IMR-90 (cell line): ENCODE results near the gene ECE2.

Source experiments
- CHD1 ChIP-seq: IDR thresholded peaks from 2 replicates; pipeline ENCODE4 v1.6.1; 2012; ENCODE audit warnings: low read depth, low read length, improper control_type of control experiment
- CTCF ChIP-seq: conservative IDR thresholded peaks from 2 replicates; pipeline ENCODE4 v1.5.1; 2012; ENCODE audit warnings: mild to moderate bottlenecking, low read depth, low read length, improper control_type of control experiment
- ELK1 ChIP-seq: fragments of 150-350 bp; IDR thresholded peaks from 2 replicates; pipeline ENCODE4 v1.6.1; 2016; ENCODE audit warnings: low read depth, mild to moderate bottlenecking, low read length, moderate library complexity, borderline replicate concordance
- RFX5 ChIP-seq: IDR thresholded peaks from 2 replicates; pipeline ENCODE4 v1.8.0; 2012; ENCODE audit warnings: low read depth, mild to moderate bottlenecking, low read length, moderate library complexity

GRCh38 chr3:184300378-184300720 lies 24.5 kb downstream of the ECE2 start:
- TF ChIP-seq CTCF = no peak
- TF ChIP-seq ELK1 = no peak
- no peak for TF ChIP-seq RFX5
- no peak for TF ChIP-seq CHD1
